DOHH2 (cell line): ENCODE data around the gene CATSPER3.
"Not testable (repeated sequence)": the region's sequence is repeated elsewhere in the genome, so short reads cannot be mapped to it uniquely, and the experiment has no call there.

Experiments
- H3F3A ChIP-seq: fragments of 200-600 bp; sonication (generic), shearing (Covaris generic); 2 replicates; pipeline ENCODE4 v1.6.0; 2016; ENCODE audit warnings: antibody characterized with exemption, mild to moderate bottlenecking; ENCODE audit not compliant: control insufficient read depth, insufficient read depth
- H3K27ac ChIP-seq: fragments of 200-600 bp; sonication (generic); 2 replicates; pipeline ENCODE4 v1.5.1; 2014; ENCODE audit warnings: low read depth, mild to moderate bottlenecking, low read length, moderate library complexity
- H3K27me3 ChIP-seq: fragments of 200-600 bp; sonication (generic); 2 replicates; pipeline ENCODE4 v1.6.1; 2014; ENCODE audit warnings: mild to moderate bottlenecking, low read length, mixed read lengths; ENCODE audit not compliant: control insufficient read depth
- H3K36me3 ChIP-seq: fragments of 200-600 bp; sonication (generic); 2 replicates; pipeline ENCODE4 v1.6.1; 2014; ENCODE audit warnings: mild to moderate bottlenecking, low read length, moderate library complexity, mixed read lengths; ENCODE audit not compliant: control insufficient read depth
- H3K4me1 ChIP-seq: fragments of 200-600 bp; sonication (generic); 2 replicates; pipeline ENCODE4 v1.6.1; 2014; ENCODE audit warnings: mild to moderate bottlenecking, low read length, mixed read lengths; ENCODE audit not compliant: control insufficient read depth
- H3K4me2 ChIP-seq: fragments of 200-600 bp; sonication (generic); 2 replicates; pipeline ENCODE4 v1.6.0; 2014; ENCODE audit warnings: mild to moderate bottlenecking, low read length, moderate library complexity
- H3K4me3 ChIP-seq: fragments of 200-600 bp; sonication (generic); 2 replicates; pipeline ENCODE4 v1.5.1; 2014; ENCODE audit warnings: mild to moderate bottlenecking, low read length, mixed read lengths
- H3K79me2 ChIP-seq: fragments of 200-600 bp; sonication (generic); 2 replicates; pipeline ENCODE4 v1.6.1; 2014; ENCODE audit warnings: mild to moderate bottlenecking, low read length, mixed read lengths; ENCODE audit not compliant: control insufficient read depth
- H3K9me2 ChIP-seq: fragments of 200-600 bp; sonication (generic); replicated peaks from 2 replicates; pipeline ENCODE4 v1.6.1; 2014; ENCODE audit warnings: mild to moderate bottlenecking, low read length, mixed read lengths; ENCODE audit not compliant: control insufficient read depth
- H3K9me3 ChIP-seq: fragments of 200-600 bp; sonication (generic); 2 replicates; pipeline ENCODE4 v1.6.1; 2014; ENCODE audit warnings: antibody characterized with exemption, low read length, mixed read lengths; ENCODE audit not compliant: control insufficient read depth, insufficient read depth
- H4K20me1 ChIP-seq: fragments of 200-600 bp; sonication (generic); 2 replicates; pipeline ENCODE4 v1.6.0; 2014; ENCODE audit warnings: low read depth, mild to moderate bottlenecking, antibody characterized with exemption, low read length, moderate library complexity; ENCODE audit not compliant: control insufficient read depth, insufficient read depth
- EZH2phosphoT487 ChIP-seq: fragments of 200-600 bp; sonication (generic); IDR thresholded peaks from 2 replicates; pipeline ENCODE4 v1.6.1; 2017; ENCODE audit warnings: borderline replicate concordance, mild to moderate bottlenecking, antibody characterized with exemption, low read length, moderate library complexity, mixed read lengths
- TF ChIP-seq, protein P1 (sequence below): fragments of 200-600 bp; sonication (generic); IDR thresholded peaks from one replicate; pipeline ENCODE4 v1.5.1; 2014; ENCODE audit warnings: antibody characterized with exemption, mild to moderate bottlenecking, low read depth, low read length; ENCODE audit not compliant: poor library complexity, severe bottlenecking

Gene CATSPER3

DNA sequence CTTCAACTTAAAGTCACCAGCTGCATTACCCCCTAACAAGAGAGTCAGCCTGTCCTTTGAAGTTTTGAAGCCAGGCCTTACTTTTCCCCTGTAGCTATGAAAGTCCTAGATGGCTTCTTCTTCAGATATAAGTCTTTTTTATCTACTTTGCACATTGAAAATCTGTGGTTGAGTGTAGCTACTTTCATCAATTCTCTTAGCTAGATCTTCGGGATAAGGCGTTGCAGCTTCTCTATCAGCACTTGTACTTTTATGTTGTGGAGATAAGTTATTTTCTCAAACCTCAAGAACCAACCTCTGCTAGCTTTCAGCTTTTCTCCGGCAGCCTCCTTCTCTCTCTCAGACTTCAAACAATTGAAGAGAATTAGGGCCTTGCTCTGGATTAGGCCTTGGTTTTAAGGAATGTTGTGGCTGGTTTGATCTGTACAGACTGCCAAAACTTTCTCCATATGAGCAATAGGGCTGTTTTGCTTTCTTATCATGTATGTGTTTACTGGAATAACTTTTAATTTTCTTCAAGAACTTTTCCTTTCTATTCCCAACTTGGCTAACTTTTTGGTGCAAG lies 21.6 kb downstream of the CATSPER3 start:
- peaks cover 5% of the 10 kb centered on the region; the same call in 1 of the 2 replicates for H3K9me3 ChIP-seq
- TF ChIP-seq EZH2phosphoT487: no peak
- TF ChIP-seq, protein P1, sequence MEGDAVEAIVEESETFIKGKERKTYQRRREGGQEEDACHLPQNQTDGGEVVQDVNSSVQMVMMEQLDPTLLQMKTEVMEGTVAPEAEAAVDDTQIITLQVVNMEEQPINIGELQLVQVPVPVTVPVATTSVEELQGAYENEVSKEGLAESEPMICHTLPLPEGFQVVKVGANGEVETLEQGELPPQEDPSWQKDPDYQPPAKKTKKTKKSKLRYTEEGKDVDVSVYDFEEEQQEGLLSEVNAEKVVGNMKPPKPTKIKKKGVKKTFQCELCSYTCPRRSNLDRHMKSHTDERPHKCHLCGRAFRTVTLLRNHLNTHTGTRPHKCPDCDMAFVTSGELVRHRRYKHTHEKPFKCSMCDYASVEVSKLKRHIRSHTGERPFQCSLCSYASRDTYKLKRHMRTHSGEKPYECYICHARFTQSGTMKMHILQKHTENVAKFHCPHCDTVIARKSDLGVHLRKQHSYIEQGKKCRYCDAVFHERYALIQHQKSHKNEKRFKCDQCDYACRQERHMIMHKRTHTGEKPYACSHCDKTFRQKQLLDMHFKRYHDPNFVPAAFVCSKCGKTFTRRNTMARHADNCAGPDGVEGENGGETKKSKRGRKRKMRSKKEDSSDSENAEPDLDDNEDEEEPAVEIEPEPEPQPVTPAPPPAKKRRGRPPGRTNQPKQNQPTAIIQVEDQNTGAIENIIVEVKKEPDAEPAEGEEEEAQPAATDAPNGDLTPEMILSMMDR: no peak
- no peak overlapping the region for H3K4me3 ChIP-seq
- no peaks in the 10 kb centered on the region for H3K27me3 ChIP-seq
- H3K9me2 ChIP-seq: no peaks in the 10 kb centered on the region
- no peaks in the 10 kb centered on the region for H3K36me3 ChIP-seq
- no peak overlapping the region for H3K4me2 ChIP-seq
- peaks cover 2% of the 10 kb centered on the region for H3K4me1 ChIP-seq
- no peaks in the 10 kb centered on the region for H3F3A ChIP-seq
- H3K79me2 ChIP-seq: no peaks in the 10 kb centered on the region
- H3K27ac ChIP-seq: no peak overlapping the region
- no peaks in the 10 kb centered on the region for H4K20me1 ChIP-seq

DNA sequence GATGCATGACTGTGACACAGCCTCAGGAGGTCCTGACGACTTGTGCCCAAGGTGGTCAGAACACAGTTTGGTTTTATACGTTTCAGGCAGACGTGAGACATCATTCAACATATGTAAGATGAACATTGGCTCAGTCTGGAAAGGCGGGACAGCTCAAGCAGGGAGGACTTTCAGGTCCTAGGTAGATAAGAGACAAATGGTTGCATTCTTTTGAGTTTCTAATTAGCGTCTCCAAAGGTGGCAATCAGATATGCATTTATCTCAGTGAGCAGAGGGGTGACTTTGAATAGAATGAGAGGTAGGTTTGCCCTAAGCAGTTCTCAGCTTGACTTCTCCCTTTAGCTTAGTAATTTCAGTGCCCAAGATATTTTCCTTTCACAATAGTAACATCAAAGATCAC lies 22.5 kb downstream of the CATSPER3 start:
- not testable (repeated sequence) for H4K20me1 ChIP-seq, H3K27me3 ChIP-seq, H3K9me2 ChIP-seq, H3K27ac ChIP-seq, H3K4me2 ChIP-seq, H3K9me3 ChIP-seq, H3K36me3 ChIP-seq, H3K79me2 ChIP-seq, H3F3A ChIP-seq, H3K4me3 ChIP-seq
- peaks cover 11% of the 10 kb centered on the region for H3K4me1 ChIP-seq

DNA sequence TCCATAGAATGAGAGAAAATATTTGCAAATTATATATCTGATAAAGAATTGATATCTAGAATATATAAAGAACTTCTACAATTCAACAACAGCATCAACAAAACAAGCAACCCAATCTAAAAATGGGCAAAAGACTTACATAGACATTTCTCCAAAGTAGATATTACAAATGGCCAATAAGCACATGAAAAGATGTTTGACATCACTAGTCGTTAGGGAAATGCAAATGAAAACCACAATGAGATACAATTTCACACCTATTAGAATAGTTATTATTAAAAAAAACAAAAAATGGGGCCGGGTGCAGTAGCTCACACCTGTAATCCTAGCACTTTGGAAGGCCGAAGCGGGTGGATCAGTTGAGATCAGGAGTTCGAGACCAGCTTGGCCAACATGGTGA lies 24.4 kb downstream of the CATSPER3 start:
- no peak overlapping the region for H3K4me2 ChIP-seq
- no peaks in the 10 kb centered on the region for H3K79me2 ChIP-seq
- H3K27ac ChIP-seq: no peak overlapping the region
- no peaks in the 10 kb centered on the region for H3K27me3 ChIP-seq
- H3K4me1 ChIP-seq: peaks cover 16% of the 10 kb centered on the region
- H3K9me3 ChIP-seq: peaks cover 5% of the 10 kb centered on the region; the same call in 1 of the 2 replicates
- H3F3A ChIP-seq: no peaks in the 10 kb centered on the region
- TF ChIP-seq EZH2phosphoT487: no peak
- TF ChIP-seq, protein P1: no peak
- H3K36me3 ChIP-seq: no peaks in the 10 kb centered on the region
- H3K9me2 ChIP-seq: no peaks in the 10 kb centered on the region
- H3K4me3 ChIP-seq: no peak overlapping the region
- H4K20me1 ChIP-seq: no peaks in the 10 kb centered on the region

DNA sequence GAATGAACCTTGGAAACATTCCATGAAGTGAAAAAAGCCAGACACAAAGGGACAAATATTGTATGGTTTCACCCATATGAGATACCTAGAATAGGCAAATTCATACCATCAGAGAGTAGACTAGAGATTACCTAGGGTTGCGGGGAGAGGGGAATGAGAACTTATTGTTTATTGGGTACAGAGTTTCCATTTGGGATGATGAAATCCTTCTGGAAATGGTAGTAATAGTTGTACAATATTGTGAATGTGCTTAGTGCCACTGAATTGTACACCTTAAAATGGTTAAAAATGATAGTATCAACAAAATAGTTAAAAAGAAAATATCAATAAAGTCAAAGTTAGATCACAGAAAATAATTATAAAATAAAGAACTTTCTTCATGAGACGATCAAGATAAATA lies 25.5 kb downstream of the CATSPER3 start:
- Histone ChIP-seq H3K4me3 (no peak overlapping the region), H4K20me1 (no peaks in the 10 kb centered on the region), H3K27ac (no peak overlapping the region), H3K27me3 (no peaks in the 10 kb centered on the region), H3K4me1 (peaks cover 16% of the 10 kb centered on the region), H3K4me2 (no peak overlapping the region), H3K36me3 (no peaks in the 10 kb centered on the region), H3K9me3 (peaks cover 5% of the 10 kb centered on the region; the same call in 1 of the 2 replicates), H3K9me2 (no peaks in the 10 kb centered on the region), H3F3A (no peaks in the 10 kb centered on the region), H3K79me2 (no peaks in the 10 kb centered on the region)
- no peak for TF ChIP-seq EZH2phosphoT487
- TF ChIP-seq, protein P1: no peak
